Measurements from ENCODE around the gene CEP72. TPM values are rescaled to one million over a fixed set of nuclear protein-coding genes. Genes with fewer than 3 reads are reported as not detected.
"Not testable (repeated sequence)": the region's sequence is repeated elsewhere in the genome, so short reads cannot be mapped to it uniquely, and the experiment has no call there.

CEP72 gene
- total RNA-seq, 4 donors from 2014 or later: 2.7 to 8.6 (median 4.0) TPM

GRCh38 chr5:579746-580366, 32.3 kb upstream of the CEP72 start:
- Histone ChIP-seq H3K27ac (no peak overlapping the region), H3K9me3 (peaks cover 0 to 23% (median 10%) of the 10 kb centered on the region in 3 donors), H3K4me1 (no peaks in the 10 kb centered on the region), H3K27me3 (peaks cover 0 to 91% (median 0%) of the 10 kb centered on the region in 4 donors), H3K4me3 (no peak overlapping the region), H3K36me3 (no peaks in the 10 kb centered on the region)
- TF ChIP-seq POLR2A (IDR thresholded peaks at IDR 0.05) (no peak), CTCF (IDR thresholded peaks at IDR 0.05) (no peak)
- intact Hi-C loops (cut with DNase I): no loop called here
- WGBS, 2 donors: 36 to 56% methylated on average over 7 to 15 of the region's 17 CpGs
- no peak for DNase-seq

- Histone ChIP-seq H3K36me3 (no peaks in the 10 kb centered on the region), H3K4me1 (no peaks in the 10 kb centered on the region), H3K4me3 (no peak overlapping the region), H3K27ac (no peak overlapping the region), H3K9me3 (peaks cover 0 to 19% (median 10%) of the 10 kb centered on the region in 3 donors), H3K27me3 (peaks cover 0 to 89% (median 0%) of the 10 kb centered on the region in 4 donors)
- no peak for DNase-seq
- 51 to 61% methylated on average over 11 of the region's 11 CpGs for WGBS, 2 donors
- intact Hi-C loops (cut with DNase I): no loop called here
- no peak for TF ChIP-seq CTCF (IDR thresholded peaks at IDR 0.05)
Measured at GRCh38 chr5:580436-580835, 31.7 kb upstream of the CEP72 start.

- DNase-seq: no peak
- Histone ChIP-seq H3K27me3 (peaks cover 0 to 89% (median 0%) of the 10 kb centered on the region in 4 donors), H3K9me3 (peaks cover 0 to 10% (median 2%) of the 10 kb centered on the region in 3 donors), H3K4me1 (no peaks in the 10 kb centered on the region), H3K4me3 (no peak overlapping the region), H3K36me3 (no peaks in the 10 kb centered on the region), H3K27ac (no peak overlapping the region)
- WGBS, 2 donors: 84 to 93% methylated on average over 5 to 7 of the region's 7 CpGs
- TF ChIP-seq CTCF (IDR thresholded peaks at IDR 0.05) (no peak), POLR2A (IDR thresholded peaks at IDR 0.05) (no peak)
- intact Hi-C loops (cut with DNase I): no loop called here
Measured at GRCh38 chr5:581266-581665, 30.9 kb upstream of the CEP72 start.

- H3K4me1 ChIP-seq: no peaks in the 10 kb centered on the region
- intact Hi-C loops (cut with DNase I): no loop called here
- H3K4me3 ChIP-seq: no peak overlapping the region
- H3K27ac ChIP-seq: no peak overlapping the region
- DNase-seq: no peak
- 57 to 76% methylated on average over 4 to 9 of the region's 9 CpGs for WGBS, 2 donors
- H3K27me3 ChIP-seq: peaks cover 0 to 91% (median 0%) of the 10 kb centered on the region in 4 donors
- no peaks in the 10 kb centered on the region for H3K36me3 ChIP-seq
- peaks cover 0 to 4% (median 0%) of the 10 kb centered on the region in 3 donors for H3K9me3 ChIP-seq
- TF ChIP-seq POLR2A (IDR thresholded peaks at IDR 0.05): no peak
- TF ChIP-seq CTCF (IDR thresholded peaks at IDR 0.05): no peak
Measured at GRCh38 chr5:581941-582340, 30.2 kb upstream of the CEP72 start.

GRCh38 chr5:582445-582844, 29.7 kb upstream of the CEP72 start:
- 54 to 61% methylated on average over 2 to 3 of the region's 3 CpGs for WGBS, 2 donors
- peaks cover 0 to 91% (median 0%) of the 10 kb centered on the region in 4 donors for H3K27me3 ChIP-seq
- H3K4me3 ChIP-seq; DNase-seq; H3K36me3 ChIP-seq; H3K9me3 ChIP-seq; H3K27ac ChIP-seq; intact Hi-C loops (cut with DNase I); H3K4me1 ChIP-seq: not testable (repeated sequence)
